Thyroid gland (tissue), 4 donors: ENCODE results near the gene LIMS4.
"Not testable (repeated sequence)": the region's sequence is repeated elsewhere in the genome, so short reads cannot be mapped to it uniquely, and the experiment has no call there.

ENCODE experiments used
- POLR2A ChIP-seq, 2 donors: fragments of 450-650 bp; IDR thresholded peaks; one replicate each; pipeline ENCODE4 v1.6.1; 2017; ENCODE audit warnings: antibody characterized with exemption in 2 of 2, mild to moderate bottlenecking in 2 of 2, moderate library complexity in 1 of 2
- TF ChIP-seq, protein P1 (sequence below), 6 experiments: fragments of 200-600 bp in 3 of 6; fragments of 450-650 bp in 3 of 6; sonication (generic) in 3 of 6; IDR thresholded peaks; one replicate each; pipeline ENCODE4 v1.5.1; 2016 to 2019; ENCODE audit warnings: antibody characterized with exemption in 6 of 6, mild to moderate bottlenecking in 2 of 6, inconsistent platforms in 1 of 6, moderate library complexity in 1 of 6

DNA sequence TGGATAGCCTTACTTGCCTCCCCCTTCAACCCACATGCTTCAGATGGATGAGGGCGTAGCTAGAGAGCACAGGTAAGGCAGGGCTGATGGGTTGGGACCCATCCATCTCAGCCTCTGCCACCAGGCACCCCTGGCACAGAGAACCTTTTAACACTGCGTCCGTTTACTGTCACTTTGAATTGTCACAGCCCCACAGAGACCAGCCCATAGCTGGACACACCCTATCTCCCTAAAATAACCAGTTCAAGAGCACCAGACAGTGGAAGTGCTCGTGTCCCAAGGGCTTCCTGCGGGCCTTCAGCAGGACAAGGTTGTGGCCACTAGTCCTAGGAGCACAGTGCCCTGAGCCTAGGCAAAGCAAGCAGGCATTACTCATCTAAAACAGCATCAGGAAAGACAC, 76.6 kb downstream of the LIMS4 start:
- TF ChIP-seq, protein P1, sequence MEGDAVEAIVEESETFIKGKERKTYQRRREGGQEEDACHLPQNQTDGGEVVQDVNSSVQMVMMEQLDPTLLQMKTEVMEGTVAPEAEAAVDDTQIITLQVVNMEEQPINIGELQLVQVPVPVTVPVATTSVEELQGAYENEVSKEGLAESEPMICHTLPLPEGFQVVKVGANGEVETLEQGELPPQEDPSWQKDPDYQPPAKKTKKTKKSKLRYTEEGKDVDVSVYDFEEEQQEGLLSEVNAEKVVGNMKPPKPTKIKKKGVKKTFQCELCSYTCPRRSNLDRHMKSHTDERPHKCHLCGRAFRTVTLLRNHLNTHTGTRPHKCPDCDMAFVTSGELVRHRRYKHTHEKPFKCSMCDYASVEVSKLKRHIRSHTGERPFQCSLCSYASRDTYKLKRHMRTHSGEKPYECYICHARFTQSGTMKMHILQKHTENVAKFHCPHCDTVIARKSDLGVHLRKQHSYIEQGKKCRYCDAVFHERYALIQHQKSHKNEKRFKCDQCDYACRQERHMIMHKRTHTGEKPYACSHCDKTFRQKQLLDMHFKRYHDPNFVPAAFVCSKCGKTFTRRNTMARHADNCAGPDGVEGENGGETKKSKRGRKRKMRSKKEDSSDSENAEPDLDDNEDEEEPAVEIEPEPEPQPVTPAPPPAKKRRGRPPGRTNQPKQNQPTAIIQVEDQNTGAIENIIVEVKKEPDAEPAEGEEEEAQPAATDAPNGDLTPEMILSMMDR (IDR thresholded peaks at IDR 0.05) = not testable (repeated sequence)
- not testable (repeated sequence) for TF ChIP-seq POLR2A (IDR thresholded peaks at IDR 0.05)
